Measurements from ENCODE around the gene UBASH3B.
A peak's percentile ranks its signal among the peaks of the same experiment; 100 is the strongest.

The UBASH3B gene

DNA sequence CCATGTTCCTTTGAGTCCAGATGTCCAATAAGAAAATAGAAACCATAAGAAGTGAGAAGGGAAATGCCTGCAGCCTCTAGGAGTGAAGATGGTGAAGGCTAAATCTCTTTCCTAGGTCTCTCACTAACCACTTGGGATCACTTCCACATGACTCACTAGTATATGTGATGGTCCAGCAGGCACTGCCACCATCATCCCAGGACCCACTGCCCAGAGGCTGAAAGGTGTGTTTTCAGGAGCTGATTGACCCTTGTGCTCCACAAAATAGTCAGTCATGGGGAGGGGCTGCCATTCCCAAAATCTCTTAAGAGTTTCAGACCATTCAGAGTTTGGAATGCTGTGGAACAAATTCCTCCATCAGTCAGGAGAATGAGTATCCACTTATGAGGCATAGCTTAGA is 22.9 kb downstream of the UBASH3B start:
- no peak for DNase-seq (ENCODE audit: low spot score)

DNA sequence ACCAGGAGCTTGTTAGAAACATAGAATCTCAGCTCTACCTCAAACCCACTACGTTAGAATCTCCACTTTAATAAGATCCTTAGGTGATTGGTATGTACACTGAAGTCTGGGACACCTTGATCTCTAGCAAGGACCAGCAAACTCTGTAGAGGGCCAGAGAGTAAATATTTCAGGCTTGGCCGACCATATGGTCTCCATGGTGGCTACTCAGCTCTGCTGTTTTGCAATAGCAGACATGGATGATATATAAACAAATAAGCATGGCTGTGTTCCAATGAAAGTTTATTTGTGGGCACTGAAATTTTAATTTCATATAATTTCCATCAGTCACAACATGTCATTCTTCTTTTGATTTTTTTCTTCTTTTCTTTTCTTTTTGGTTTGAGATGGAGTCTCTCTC is 23.9 kb downstream of the UBASH3B start:
- no peak for DNase-seq (ENCODE audit: low spot score)

DNA sequence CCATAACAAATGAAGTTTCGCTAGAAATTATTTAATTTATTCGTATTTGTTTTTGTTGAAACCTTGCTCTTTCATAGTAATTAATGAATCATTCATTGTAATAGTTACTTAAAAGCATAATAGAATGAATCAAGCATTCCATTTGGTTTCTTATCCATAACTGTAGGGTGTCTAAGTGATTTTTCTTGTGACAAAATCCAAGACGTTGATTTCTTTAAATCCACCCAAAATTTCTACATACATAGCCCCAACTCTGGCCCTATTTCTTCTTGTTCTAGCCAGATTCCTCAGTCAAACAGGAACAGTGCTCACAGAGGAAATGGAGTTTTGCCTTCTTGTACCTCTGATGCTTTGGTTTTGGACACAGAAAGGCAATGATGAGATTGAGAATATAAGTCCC is 25.5 kb downstream of the UBASH3B start:
- DNase-seq (ENCODE audit: low spot score) = no peak

DNA sequence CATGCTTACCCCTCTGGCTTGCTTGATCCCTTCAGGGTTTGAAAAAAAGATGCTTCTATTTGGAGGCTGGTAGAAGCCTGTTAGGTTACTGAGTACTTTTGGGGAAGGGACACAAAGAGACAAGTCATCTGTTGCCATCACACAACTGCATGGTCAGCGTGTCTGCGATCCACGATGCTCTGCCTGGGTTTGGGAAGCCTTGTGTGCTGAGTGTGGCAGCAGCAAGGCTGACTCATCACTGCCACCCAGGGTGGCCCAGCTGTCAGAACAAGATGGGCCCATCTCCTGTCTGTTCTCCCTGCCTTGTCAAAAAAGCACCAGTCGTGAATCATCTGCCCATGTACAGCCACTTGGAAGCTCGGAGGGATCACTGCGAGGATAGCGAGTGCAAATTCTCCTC is 26.2 kb downstream of the UBASH3B start:
- no peak for DNase-seq (ENCODE audit: low spot score)

DNA sequence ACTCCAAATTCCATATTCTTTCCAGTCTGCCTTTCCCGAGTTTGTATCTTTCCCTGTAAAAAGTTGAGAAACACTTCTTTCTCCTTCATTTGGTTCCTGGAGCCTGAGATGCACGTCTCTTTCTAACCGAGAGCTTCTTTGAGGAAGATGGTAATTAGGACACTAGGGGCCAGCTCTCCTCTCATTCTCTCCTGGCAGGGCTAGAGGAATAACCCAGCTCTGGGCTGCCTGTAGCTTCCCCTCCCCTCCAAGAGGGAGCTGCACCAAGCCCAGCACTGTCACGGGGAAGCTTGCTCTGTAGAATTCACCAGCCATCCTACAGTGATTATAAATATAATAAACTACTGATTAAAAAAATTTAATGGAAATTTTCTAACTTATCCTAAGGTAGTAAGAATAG is 26.9 kb downstream of the UBASH3B start:
- DNase-seq (ENCODE audit: low spot score) = no peak

DNA sequence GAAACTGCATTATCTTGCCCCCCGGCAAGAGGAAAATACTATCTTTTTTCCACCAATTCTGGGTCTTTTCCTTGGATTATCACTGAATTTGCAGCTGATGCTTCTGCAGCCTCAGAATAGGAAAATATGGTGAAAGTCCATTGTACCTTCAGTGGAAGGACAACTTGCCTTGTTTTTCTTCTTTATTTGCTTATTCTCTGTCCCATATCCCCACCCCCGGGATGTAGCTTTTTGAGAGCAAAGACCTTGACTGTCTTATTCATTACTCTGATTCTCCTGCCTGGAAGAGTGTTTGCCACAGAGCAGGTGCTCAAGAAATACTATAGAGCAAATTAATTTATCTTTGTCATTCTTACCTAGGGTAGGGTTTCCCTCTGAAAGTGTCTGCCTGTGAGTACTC is 29.5 kb downstream of the UBASH3B start:
- no peak for DNase-seq (ENCODE audit: low spot score)

DNA sequence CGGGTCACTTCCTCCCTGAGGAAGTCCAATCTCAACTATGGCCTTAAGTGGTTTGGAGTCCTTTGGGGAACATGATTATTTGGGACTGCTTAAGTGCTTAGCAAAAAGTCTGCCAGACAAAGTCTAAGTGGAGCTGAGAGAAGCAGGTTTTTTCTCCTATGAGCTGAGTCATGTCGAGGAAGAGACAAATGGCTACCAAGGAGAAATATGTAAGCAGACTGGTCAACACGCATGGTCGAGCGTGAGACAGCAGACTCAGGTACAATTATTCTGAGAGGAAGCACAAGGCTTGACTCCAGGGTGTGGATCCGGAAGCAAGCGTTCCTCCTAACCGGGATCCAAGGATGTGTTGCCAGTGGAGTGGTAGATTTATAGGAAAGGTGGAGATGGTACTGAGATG is 30.6 kb downstream of the UBASH3B start:
- DNase-seq (ENCODE audit: low spot score) = no peak

DNA sequence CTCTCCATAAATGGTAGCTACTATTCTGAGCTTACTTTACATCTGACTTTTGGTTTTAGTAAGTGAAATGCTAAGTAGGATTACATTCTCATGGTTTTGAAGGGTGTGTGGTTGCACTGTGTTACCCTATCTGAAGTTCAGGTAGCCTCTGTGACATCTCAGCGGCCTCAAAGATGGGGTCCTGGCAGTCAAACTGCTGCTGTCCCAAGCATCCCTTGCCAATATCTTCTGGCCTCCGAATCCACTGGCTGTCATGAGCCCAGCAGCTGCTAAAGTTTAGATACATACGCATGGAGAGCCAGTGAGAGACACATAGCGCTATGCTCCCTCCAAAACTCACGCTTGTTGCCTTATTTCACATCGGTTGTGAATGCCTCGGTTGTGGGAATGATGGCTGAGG is 34.9 kb downstream of the UBASH3B start:
- no peak for DNase-seq (ENCODE audit: low spot score)

DNA sequence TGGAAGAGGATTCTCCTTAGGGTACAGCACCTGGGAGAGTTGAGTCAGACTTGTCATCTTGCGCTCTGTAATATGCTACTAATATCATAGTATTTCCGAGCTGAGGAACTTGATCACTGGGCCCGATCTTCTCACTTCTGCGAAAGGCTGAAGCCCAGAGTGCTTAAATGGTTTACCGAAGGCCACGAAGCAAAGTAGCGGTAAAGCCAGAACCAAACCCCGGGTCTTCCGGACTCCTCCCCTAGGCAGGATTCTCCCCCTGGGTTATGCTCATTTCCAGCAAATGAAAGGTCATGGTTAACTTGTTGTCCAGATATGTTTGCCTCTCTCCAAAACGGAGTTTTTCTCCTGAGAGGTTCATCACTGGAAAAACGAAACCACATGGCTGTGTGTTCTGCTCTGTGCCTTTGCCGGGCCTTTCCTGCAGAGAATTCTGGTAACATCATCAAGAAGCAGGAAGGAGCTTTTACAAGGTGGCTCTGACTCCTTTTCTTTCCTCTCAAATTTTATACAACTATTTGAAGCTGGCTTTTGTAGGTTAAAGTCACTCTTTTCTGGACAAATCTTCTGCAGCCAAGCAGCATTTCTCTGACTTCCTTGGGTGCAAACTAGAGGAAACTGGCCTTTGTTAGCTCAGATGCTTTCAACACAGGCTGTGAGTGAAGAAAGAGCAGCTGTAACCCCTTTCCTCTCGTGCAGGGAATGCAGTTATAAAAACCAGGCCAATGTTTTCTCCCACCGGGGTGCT is 35.5 kb downstream of the UBASH3B start:
- peak; percentile 37 for DNase-seq (ENCODE audit: low spot score)

DNA sequence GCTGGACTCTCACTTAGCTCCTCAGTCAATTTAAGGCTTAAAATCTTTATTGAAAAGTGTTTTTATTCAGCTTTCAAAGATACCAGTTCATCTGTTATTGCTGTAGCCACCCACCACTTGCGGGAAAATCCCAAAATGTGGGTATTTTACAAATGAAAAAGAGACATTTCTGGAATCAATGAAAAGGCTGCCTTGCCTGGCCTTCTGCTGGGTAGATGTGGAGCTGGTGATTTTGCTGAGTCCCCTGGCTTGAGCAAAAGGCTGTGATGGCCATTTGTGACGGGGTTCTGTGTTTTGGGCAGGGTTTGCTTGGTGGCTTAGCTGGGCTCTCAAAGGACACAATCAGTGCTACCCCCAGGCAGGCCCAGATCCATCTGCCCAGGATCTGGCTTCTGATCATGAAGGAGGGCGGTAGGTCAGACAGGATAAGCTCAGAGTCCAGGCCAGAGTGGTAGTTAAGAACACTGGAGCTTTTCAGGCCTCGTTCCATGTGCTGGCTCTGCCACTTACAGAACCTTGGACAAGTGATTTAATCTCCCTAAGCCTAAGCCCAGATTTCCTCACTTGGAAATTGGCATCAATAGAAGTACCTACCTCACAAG is 36.1 kb downstream of the UBASH3B start:
- DNase-seq (ENCODE audit: low spot score) = no peak

DNA sequence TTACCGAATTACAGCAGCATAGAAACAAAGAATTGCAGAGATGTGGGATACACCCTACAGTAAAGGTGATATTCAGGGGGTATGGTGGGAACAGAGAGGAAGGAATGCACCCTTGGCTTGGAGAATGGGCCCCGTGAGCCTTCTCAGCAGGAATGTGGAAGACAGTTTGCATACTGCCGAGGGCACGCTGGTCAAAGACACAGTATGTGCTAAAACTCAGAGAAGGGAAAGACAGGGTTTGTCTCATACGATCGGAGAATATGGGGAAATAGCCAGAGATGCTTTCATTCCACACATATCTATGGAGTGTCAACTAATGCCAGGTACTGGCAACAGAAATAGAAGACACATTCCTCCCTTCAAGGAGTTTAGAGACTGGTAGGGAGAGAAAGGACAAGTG is 36.9 kb downstream of the UBASH3B start:
- no peak for DNase-seq (ENCODE audit: low spot score)

DNA sequence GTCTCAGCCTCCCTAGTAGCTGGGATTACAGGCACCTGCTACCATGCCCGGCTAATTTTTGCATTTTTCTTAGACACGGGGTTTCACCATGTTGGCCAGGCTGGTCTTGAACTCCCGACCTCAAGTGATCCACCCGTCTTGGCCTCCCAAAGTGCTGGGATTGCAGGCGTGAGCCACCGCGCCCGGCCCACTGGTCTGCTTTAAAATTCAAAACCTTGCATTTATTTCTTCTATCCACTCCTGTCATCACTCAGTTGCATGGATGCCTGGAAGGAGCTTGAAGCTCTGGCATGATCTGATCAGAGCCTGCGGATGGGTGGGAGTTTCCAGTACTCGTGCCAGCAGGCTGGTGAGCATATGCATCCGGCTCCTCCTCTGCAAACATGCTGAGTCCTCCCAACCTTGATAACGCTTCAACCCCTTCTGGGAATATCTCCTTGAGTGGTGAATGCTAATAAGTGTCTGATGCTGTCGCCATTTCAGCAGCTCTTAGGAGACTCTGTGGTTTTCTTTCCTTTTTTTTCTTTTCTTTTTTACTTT is 39.6 kb downstream of the UBASH3B start:
- no peak for DNase-seq (ENCODE audit: low spot score)

DNA sequence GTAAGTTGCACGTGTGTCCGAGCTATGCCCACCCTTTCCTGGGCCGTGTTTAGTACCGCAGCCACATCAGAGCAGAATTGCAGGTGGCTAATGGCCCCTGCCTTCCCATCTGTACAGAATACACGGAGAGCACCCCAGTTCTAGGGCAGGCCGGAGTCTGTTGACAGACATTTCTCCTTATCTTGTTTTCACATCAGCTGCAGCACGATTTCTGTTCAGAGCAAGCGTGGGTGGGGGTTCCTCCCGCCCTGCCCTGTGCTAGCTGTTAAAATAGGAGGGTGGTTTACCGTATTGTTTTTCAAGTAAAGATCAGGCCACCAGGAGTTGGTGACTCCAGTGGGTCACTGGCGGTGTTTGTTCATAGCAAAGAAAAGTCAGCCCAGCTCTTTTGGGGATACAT is 41.1 kb downstream of the UBASH3B start:
- no peak for DNase-seq (ENCODE audit: low spot score)

DNA sequence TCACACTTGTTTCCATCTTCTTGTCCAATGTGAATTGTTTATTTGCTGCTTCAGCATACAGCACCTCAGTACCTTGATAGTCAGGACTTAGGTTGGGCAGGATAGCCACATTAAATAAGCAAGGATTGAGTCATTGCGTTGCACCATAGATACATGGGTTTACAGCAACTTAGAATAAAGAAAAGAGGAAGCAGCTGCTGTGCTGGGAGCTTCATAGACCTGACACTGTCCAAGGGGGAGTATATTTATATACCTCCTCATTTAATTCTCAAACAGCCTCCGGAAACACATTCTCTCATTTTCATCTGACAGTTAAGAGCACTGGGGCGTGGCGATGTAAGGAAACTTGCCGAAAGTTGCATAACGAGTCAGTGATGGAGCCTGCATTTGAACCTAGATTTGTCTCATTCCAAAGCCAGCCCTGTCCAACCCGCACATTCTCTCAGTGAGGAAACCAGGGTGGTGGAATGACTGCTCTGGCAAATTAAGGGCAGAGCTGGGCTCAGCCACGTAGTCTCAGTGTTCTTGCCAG is 42.2 kb downstream of the UBASH3B start:
- no peak for DNase-seq (ENCODE audit: low spot score)

DNA sequence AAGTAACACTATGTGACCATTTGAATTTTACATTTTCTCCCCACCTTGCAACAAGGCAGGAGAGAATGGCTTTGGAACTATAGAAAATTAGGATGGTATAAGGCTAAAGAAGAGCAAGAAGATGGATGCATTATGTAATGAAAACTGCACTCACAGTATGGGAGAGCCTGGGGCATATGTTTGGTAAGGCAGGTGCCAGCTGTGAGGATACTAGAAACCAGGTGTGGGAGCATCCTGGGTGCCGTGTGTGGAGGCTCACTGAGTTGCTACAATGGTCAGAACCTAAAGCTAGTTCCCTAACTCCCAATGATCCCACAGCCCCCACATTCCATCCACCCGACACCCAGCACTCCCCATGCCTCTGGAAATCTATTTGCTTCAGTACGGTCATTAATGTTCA is 42.9 kb downstream of the UBASH3B start:
- DNase-seq (ENCODE audit: low spot score) = no peak

DNA sequence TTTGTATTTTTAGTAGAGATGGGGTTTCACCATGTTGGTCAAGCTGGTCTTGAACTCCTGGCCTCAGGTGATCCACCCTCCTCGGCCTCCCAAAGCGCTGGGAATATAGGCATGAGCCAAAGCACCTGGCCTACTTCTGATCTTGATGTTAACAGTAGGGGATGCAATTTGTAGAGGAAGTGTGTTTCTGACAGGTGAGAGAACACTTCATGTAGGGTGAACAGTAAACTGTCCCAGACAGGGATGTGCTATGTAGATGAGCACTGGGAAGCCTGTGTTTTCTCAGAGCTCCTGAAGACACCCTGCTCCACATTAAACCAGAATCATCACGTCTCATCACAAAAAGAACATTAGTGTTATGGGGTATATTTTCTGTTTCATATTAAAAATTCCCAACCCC is 45.1 kb downstream of the UBASH3B start:
- DNase-seq (ENCODE audit: low spot score) = no peak

DNA sequence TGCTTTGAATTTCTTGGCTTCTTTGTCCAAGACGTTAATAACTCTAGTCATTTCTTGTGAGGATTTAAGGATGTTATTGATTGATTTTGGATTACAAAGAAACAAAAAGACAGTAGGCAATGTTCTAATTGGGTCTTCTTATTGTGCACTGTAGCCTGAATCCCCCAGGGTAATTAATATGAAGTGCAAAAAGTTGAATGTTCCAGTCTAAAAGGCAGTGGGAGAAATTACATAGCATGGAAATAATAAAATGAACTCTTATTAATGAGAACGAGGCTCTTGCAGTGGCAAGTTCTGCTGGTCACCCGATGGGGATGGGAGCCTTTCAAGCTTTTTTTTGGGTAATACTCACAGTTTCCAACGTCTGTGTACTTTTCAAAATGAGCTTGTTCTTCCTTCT is 45.6 kb downstream of the UBASH3B start:
- no peak for DNase-seq (ENCODE audit: low spot score)

DNA sequence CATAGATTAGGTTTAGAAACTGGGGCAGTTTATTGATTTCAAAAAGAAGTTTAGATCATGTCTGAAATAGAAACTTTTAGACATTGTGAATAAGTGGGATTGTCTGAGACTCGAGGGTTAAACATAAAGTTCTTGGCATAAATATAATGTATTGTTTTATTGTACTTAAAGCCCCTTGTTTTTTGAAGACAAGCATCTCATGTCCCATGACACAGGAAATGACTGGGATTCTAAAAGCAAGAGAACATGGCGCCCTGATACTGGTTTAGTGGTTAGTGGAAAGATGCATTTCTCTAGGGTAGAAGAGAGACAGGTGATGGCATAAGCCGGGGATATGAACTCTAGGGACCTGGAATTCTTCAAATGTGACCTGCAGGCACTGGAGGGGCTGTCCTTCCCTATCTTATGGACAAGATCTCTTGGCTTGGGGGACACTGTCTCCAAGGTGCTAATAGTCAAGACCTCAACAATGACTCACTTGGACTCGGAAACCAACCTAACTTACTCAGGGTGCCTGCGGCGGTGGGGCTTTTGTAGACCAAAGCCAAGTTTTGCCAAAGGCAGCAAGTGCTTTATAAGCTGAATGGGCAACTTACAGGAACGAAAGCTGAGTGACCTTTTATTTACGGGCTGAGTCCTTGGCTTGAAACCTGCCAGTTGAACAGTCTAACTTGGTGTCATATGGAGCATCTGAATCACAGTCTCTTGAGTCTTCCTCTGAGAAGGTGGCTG is 48.2 kb downstream of the UBASH3B start:
- DNase-seq (ENCODE audit: low spot score) = no peak

DNA sequence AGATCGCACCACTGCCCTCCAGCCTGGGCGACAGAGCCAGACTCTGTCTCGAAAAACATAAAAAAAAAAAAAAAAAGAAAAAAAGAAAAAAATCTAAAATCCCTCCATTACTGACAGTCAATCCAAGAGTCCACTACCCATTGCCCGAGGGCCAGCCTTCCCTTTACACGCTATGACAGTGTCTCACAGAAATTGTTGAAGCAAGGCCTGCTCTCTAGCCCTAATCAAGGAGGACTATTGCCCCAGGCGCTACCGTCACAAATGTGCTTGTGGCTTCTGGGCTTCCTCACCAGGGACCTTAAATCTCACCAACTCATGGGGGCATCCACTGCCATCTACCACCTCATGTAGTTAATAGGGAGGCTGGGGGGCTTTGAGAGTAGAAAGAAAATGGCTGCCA is 49.9 kb downstream of the UBASH3B start:
- DNase-seq (ENCODE audit: low spot score) = no peak

DNA sequence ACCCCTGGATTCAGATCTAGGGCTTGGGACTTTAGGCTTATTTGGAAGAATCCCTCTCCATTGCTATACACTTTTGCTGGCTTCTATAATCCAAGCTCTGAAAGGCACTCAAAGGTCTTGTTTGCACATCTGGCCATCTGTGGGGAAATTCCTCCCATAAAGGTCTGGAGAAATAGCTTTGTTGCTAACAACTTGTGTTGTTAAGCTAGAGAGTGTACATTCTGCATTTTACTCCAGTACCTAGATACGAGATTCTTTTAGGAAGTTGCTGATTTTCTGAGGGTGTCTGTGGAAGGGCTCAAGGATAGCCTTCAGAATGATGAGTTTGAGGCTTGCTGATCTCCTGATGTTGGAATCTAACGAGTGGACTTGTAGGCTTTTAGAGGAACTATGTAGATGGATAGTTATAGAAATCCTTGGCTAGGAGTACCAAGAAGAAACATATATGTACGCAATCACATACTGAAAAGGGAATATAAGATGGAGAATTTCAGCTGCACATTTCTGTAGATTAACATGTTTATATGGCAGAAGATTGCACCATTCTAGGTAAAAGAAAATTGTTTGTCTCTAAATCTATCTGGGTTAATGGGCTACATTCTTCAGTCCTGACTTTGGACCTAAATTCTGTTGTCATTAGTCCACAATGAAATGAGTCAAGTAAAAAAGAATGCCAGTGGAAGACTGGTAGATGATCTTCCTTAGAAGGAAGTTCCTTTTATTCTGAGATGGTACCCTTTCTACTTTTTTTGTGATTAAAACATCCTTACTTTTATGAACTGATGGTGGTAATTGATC is 51.0 kb downstream of the UBASH3B start:
- DNase-seq (ENCODE audit: low spot score) = no peak

DNA sequence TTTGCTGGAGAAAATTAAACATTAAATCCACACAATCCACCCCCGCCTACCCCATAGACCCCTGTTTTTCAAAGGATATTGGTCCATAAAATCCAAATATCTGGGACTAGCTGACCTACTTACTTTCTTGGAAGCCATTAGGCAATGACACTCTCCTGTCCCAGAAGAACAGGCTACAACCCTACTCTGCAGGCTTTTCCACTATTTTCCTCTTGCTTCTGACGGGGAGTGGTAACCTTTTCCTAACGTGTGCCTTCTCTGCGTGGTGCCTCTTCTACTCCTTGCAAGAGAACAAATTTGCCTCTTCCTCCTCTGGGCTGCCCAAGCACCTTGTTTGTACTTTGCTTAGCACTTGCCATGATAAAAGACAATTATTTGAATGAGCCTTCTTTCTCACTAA is 51.6 kb downstream of the UBASH3B start:
- no peak for DNase-seq (ENCODE audit: low spot score)

DNA sequence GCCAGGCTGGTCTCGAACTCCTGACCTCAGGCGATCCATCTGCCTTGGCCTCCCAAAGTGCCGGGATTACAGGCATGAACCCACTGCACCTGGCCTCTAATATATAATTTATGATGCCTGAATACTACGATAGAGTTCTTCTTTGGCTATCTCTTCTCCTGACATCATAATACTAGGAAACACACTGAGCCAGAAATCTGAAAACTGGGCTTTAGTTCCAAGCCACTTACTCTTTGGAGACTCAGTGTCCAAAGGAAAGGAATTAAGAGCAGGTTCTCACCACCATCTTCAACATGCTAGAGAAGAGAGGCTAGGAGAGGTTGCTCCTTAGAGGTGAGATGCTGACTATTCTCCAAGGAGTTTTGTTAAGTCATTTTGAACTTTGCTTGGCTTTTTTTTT is 52.4 kb downstream of the UBASH3B start:
- no peak for DNase-seq (ENCODE audit: low spot score)
